ENCODE data around the gene IDE.
"Not testable (repeated sequence)": the region's sequence is repeated elsewhere in the genome, so short reads cannot be mapped to it uniquely, and the experiment has no call there.

The IDE gene

GRCh38 chr10:92492748-92493240 is 81.1 kb downstream of the IDE start:
- no peak for DNase-seq (ENCODE audit: low spot score)

GRCh38 chr10:92490387-92490786 is 83.5 kb downstream of the IDE start:
- no peak for DNase-seq (ENCODE audit: low spot score)

GRCh38 chr10:92486637-92487036 is 87.3 kb downstream of the IDE start:
- no peak for DNase-seq (ENCODE audit: low spot score)

- no peak for DNase-seq (ENCODE audit: low spot score)
Observed at GRCh38 chr10:92483539-92483938, 90.4 kb downstream of the IDE start.

- DNase-seq (ENCODE audit: low spot score): no peak
Observed at GRCh38 chr10:92480413-92480812, 93.5 kb downstream of the IDE start.

- DNase-seq (ENCODE audit: low spot score): no peak
Observed at GRCh38 chr10:92479547-92479946, 94.3 kb downstream of the IDE start.

GRCh38 chr10:92478536-92478935 is 95.4 kb downstream of the IDE start:
- no peak for DNase-seq (ENCODE audit: low spot score)

GRCh38 chr10:92475357-92475868 is 98.5 kb downstream of the IDE start:
- no peak for DNase-seq (ENCODE audit: low spot score)

GRCh38 chr10:92470026-92470425 is 103.9 kb downstream of the IDE start:
- DNase-seq (ENCODE audit: low spot score): no peak

- no peak for DNase-seq (ENCODE audit: low spot score)
Observed at GRCh38 chr10:92464364-92464763, 109.5 kb downstream of the IDE start.

- DNase-seq (ENCODE audit: low spot score): no peak
Observed at GRCh38 chr10:92463582-92463981, 110.3 kb downstream of the IDE start.

GRCh38 chr10:92454955-92455354 is 118.9 kb downstream of the IDE start:
- DNase-seq (ENCODE audit: low spot score): not testable (repeated sequence)

- DNase-seq (ENCODE audit: low spot score): no peak
Observed at GRCh38 chr10:92452313-92452712, 121.6 kb downstream of the IDE start.

GRCh38 chr10:92451431-92451830 is 122.5 kb downstream of the IDE start:
- DNase-seq (ENCODE audit: low spot score): no peak

GRCh38 chr10:92450896-92451295 is 123.0 kb downstream of the IDE start:
- no peak for DNase-seq (ENCODE audit: low spot score)

- DNase-seq (ENCODE audit: low spot score): no peak
Observed at GRCh38 chr10:92440578-92440977, 133.3 kb downstream of the IDE start.

- DNase-seq (ENCODE audit: low spot score): no peak
Observed at GRCh38 chr10:92438220-92438619, 135.7 kb downstream of the IDE start.

- no peak for DNase-seq (ENCODE audit: low spot score)
Observed at GRCh38 chr10:92436611-92437010, 137.3 kb downstream of the IDE start.

- not testable (repeated sequence) for DNase-seq (ENCODE audit: low spot score)
Observed at GRCh38 chr10:92436065-92436464, 137.8 kb downstream of the IDE start.

GRCh38 chr10:92434385-92434784 is 139.5 kb downstream of the IDE start:
- DNase-seq (ENCODE audit: low spot score): no peak

GRCh38 chr10:92432596-92432995 is 141.3 kb downstream of the IDE start:
- no peak for DNase-seq (ENCODE audit: low spot score)

GRCh38 chr10:92430103-92430502 is 143.8 kb downstream of the IDE start:
- DNase-seq (ENCODE audit: low spot score): no peak

GRCh38 chr10:92421550-92421949 is 152.3 kb downstream of the IDE start:
- no peak for DNase-seq (ENCODE audit: low spot score)

- no peak for DNase-seq (ENCODE audit: low spot score)
Observed at GRCh38 chr10:92420546-92421275, 153.2 kb downstream of the IDE start.
